Stimulated activated naive CD8-positive, alpha-beta T cell treated with anti-CD3 and anti-CD28 coated beads, Interleukin-15, Interleukin-2, amounts not matched to agents 100 U/mL and 50 U/mL, for 24 hours (primary cell): Measurements from ENCODE around the gene ARHGEF4.

ENCODE experiments used
- ATAC-seq: fragments of 150-1000 bp; cut with Tn5 transposase; one replicate; pipeline ENCODE4 v1.10.0; 2021
- DNase-seq: peaks from one replicate; pipeline ENCODE4 v3.0.0; 2021

ARHGEF4 gene

DNA sequence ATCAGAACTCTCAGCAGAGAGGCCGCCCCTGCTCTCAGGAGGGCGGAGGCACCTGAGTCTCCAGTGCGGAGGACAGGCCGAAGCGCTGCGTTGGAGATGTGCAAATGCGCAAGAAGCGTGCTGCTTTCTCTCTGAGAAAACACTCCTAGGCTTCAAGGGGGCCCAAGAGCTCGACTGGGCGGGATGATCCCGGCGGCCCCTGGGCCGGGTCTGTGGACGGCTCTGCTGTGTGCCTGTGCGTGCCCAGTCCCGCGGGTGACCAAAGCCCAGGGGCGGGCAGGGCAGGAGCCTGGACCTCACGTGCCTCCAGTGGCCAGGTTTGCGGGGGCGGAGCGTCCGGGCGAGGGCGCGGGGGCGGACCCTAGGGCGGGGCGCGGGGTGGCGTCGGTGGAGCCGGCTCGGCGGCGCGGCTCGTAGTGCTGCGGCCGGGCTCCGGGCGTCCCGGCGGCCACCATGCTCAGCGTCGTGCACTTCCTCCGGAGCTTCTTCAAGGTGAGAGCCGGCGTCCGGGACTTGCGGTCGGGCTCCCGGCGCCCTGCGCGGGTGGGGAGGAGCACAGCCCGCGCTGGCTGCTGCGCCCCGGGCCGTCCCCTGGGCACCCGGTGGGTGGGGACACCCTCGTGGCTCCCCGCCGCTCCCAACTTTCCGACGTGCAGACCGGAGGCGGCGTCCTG is at the start of gene ARHGEF4:
TSS of gene ARHGEF4 (plus strand) at position 414 of the 674 bp plus-strand sequence. CDS start at position 454, 40 bp downstream.
- ATAC-seq (no peak), DNase-seq (peak; percentile 24)

DNA sequence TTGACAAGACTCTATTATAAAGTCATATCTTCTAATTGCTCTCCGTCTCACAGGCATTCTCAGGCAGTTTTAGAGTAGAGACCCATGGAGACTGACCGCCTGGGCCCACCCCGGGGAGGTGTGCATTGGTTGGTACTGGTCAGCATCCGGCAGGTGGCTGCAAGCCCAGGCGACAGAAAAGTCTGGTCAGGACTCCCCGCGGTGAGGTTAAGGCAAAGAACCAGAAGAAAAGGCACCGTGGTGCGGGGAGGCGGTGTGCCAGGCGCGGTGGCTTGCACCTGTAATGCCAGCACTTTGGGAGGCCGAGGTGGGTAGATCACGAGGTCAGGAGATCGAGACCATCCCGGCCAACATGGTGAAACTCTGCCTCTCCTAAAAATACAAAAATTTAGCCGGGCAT is 48.9 kb upstream of the ARHGEF4 start:
- ATAC-seq (no peak), DNase-seq (no peak)

DNA sequence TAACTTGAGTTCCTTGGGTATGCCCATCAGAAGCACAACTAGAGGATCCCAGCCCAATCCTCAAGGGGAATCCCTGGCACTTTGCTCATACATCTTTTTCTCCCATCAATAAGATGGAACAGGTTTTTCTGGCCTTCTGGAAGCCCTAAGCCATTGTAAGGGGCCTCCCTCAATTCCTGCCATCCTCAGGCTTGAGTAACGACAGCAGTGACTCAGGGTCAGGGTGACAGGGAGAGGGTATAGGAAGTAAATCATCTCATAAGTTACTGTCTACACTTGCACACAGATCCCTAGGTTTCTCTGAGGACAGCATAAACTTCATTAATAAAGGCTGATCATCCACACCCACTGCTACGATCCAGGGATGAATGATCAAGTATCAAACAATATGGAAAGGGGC is 46.4 kb upstream of the ARHGEF4 start:
- DNase-seq (no peak), ATAC-seq (no peak)

DNA sequence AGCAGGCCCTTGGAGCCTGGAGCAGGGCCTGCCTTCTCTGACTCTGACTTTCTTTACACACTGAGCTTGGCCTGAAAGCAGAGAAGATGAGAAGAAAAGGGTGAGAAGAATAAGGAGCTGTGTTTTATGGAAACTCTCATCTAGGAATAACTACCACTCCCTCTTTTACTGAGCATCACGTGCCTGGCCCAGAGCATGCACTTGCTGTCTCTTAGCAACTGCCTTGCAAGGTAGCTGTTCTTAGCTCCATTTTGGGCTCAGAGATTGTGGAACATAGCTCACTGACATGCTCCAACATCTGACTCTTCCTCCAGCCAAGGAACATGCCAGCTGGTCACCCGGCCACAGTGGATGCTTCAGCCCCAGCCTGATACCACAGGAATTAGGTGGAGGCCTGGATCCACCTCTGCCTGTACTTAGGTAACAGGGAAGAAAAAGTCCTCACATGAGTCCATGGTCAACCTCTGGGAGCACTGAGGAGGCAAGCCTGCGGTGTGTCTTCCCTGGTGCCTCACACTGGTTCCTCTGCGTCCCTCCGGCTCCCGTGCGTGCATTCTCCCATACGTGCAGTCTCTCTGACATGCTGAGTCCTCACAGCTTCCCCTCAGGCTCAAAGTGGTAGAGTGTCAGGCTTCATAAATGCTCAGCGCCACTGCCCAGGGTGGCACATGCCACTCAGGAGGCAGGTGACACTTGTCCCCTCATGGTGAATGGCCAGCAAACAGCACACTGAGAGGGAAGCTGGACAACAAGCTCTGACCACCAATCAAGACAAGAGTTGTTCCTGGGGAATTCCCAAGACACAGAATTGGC is 45.7 kb upstream of the ARHGEF4 start:
- ATAC-seq (peak; percentile 10), DNase-seq (no peak)

- DNase-seq = no peak
- no peak for ATAC-seq
These were observed 45.1 kb upstream of the ARHGEF4 start for GRCh38 chr2:130791617-130791939.

- ATAC-seq = no peak
- no peak for DNase-seq
These were observed 41.3 kb upstream of the ARHGEF4 start for GRCh38 chr2:130795431-130795830.

DNA sequence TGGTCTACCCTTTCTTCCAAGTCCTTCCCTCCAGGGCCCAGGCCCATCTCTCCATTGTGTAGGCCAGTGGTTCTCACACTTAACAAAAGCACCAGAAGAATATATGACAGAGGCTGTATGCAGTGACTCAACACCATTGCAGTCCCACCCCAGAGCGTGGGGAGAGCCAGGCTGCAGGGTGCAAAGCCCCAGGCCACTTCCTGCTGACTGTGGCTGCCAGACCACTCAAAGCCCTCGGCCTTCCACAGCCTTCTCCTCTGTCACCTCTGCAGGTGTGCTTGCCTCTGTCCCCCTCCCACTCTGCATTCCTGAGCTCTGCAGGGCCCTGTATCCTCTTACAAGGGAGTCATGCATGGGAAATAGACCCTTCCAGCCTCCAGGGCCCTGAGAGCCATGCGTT is 40.4 kb upstream of the ARHGEF4 start:
- ATAC-seq = no peak
- DNase-seq = peak; percentile 18

DNA sequence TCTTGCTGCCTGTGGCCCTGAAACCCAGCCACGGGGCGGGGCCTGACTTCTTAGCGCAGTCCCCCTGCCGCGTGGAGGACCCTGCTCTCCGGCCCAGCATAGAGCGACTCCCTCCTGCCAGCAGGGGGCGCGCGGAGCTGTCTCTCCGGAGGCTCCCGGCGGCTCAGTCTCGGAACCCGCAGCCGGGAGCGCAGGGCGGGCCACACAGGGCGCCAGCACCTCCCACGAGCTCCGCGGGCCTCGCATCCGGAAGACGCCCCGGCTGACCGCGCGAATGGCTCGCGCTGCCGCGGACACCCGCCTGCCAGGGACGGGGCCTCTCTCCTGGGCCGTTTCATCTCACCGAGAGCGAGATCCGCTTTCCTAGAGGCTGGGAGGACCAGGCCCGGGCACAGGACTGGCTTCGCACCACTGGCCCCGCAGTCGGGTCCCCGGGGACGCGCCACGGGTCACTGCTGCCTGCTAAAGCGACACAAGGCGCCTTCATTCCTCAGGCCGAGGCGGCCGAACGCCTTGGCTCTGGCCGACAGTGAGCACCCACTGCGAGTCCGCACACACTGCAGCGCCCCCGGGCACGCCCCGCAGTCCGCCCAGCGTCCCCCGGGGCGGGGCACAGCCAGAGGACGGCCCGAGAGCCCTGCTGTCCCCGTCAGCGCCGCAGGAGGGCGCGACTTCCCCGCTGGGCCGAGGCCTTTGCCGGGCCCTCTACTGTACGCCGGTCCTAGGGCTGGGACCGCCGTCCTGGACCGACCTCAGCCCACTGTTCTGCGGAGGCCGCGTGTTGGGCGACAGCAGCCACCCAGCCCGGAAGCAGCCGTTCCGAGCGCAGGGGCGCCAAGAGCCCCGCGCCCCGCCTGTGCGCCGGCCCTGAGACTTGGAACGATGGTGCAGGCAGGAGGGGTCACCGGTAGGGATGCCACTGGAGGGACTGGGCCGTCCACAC is 39.0 kb upstream of the ARHGEF4 start:
- peak; percentile 94 for ATAC-seq
- DNase-seq = peak; percentile 97

GRCh38 chr2:130798472-130799218 is 38.1 kb upstream of the ARHGEF4 start:
- ATAC-seq = no peak
- peak; percentile 12 for DNase-seq

GRCh38 chr2:130799295-130799694 is 37.4 kb upstream of the ARHGEF4 start:
- DNase-seq = no peak

GRCh38 chr2:130805613-130806012 is 31.1 kb upstream of the ARHGEF4 start:
- no peak for ATAC-seq
- no peak for DNase-seq

More at GRCh38 chr2:130799295-130799694, 37.4 kb upstream of the ARHGEF4 start:
- ATAC-seq = no peak

GRCh38 chr2:130806370-130806769 is 30.3 kb upstream of the ARHGEF4 start:
- DNase-seq (no peak), ATAC-seq (no peak)

DNA sequence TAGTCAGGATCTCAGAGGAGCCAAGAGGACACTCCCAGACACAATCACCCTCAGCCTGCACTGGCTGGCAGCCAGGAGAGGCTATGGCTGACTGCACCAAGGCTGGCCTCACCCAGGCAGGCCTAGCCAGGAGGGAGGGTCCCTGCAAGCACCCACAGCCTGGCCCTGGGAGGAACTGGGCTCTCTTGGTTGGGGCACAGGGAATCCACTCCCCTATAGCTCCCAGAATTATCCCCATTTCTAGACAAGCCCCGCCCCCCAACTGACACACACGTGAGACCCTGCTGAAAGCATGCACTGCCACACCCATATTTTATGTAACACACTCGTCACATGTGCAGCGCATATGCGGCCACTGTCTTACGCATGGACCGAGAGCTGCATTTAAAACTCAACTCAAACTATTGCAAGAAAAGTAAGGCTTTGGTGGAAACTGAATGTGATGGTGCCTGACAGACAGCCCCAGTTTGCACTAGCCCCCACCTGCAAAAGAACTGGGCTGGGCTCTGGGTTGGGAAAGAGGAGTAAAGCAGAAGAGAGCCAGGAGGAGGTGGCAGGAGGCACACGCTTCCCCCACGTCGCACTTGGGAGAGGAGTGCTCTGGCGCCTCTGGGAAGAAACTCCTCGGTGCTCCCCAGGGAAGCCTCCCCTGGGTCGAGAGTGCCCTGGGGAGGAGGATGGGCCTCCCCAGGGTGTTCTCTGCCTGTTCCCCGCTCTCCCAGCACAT is 28.9 kb upstream of the ARHGEF4 start:
- DNase-seq = no peak
- peak; percentile 9 for ATAC-seq

DNA sequence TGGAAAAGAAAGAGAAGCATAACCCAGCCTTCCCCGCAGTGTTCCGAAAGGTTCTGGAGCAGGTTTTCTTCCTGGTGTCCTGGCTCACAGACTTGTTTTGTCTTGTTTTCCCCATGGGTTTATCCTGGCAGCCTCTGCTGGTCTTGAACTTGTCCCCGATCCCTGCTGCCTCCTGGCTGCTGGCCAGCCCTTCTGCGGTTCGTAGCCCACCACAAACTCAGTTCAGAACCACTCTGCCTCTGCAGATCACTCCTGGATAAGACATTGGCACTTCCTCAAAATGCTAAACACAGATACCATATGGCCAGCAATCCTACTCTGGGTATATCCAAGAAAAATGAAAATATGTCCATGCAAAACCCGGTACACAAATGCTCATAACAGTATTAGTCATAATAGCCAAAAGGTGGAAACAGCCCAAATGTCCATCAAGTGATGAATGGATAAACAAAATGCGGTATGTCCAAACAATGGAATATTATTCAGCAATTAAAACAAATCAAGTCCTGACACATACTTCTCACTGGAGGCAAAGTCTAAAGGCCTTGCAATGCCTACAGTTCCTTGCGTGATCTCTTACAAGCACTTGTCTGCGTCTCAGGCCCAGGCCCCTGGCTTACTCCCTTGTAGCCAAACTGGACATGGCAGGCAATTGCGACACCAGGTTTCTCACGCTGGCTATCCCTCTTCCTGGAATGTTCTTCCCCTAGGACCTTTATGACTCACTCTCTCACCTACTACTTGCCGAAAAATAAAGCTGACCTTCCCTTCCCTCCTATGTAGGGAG is 28.0 kb upstream of the ARHGEF4 start:
- ATAC-seq (no peak), DNase-seq (no peak)

GRCh38 chr2:130810490-130810889 is 26.2 kb upstream of the ARHGEF4 start:
- ATAC-seq (no peak), DNase-seq (no peak)

GRCh38 chr2:130813722-130814121 is 23.0 kb upstream of the ARHGEF4 start:
- ATAC-seq (no peak), DNase-seq (no peak)

GRCh38 chr2:130814931-130815680 is 21.6 kb upstream of the ARHGEF4 start:
- ATAC-seq = no peak
- DNase-seq = no peak

GRCh38 chr2:130818809-130819208 is 17.9 kb upstream of the ARHGEF4 start:
- no peak for DNase-seq
- peak; percentile 28 for ATAC-seq

GRCh38 chr2:130819226-130819607 is 17.5 kb upstream of the ARHGEF4 start:
- DNase-seq (no peak), ATAC-seq (no peak)
